Measurements from ENCODE around the gene S100A16.
"Not testable (repeated sequence)": the region's sequence is repeated elsewhere in the genome, so short reads cannot be mapped to it uniquely, and the experiment has no call there.

The S100A16 gene

DNA sequence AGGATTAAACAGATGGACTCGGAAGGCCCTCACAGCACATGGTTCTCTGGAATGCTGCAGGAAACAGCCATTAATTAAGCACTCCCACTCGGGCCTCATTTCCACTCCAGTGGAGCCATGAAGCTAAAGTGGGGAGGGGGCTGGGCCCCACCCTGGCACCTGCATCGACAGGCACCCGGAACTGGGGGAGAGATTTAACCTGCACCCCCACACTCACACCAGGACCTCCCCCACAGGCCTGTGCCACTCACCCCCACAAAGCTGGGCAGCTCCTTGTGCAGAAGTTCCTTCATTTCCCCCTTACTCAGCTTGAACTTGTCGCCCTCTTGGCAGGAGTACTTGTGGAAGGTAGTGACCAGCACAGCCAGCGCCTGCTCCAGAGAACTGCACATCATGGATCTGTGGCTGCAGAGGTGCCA is 49.4 kb downstream of the S100A16 start:
- DNase-seq (ENCODE audit: low spot score): no peak

DNA sequence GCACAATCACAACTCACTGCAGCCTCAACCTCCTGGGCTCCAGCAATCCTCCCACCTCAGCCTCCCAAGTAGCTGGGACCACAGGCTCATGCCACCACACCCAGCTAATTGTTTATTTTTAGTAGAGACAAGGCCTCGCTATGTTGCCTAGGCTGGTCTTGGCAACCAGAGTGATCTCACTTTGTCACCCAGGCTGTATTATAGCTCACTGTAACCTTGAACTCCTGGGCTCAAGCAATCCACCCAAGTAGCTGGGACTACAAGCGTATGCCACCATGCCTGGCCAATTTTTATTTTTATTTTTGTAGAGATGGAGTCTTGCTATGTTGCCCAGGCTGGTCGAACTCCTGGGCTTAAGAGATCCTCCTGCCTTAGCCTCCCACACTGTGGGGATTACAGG is 50.9 kb downstream of the S100A16 start:
- not testable (repeated sequence) for DNase-seq (ENCODE audit: low spot score)

DNA sequence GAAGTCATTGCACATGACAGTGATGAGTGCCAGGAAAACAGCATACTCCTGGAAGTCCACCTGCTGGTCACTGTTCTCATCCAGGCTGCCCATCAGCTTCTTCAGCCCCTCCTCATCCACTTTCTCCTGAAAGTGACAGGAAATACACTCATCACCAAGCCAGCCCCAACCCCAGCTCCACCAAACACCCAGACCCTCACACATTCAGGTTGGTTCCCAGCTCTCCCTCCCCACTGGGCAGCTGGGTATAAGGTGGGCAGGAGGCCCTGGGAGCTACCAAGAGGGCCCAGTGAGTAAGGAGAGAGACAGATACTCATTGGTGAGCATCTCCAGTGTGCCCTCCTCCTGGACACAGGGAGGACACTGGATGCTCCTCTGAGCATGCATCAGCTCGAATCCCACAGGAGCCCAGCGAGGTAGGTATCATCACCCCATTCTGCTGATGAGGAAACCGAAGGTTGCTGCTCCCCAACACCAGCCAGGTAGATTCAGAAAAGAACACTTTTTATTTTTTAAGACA is 51.4 kb downstream of the S100A16 start:
- no peak for DNase-seq (ENCODE audit: low spot score)

DNA sequence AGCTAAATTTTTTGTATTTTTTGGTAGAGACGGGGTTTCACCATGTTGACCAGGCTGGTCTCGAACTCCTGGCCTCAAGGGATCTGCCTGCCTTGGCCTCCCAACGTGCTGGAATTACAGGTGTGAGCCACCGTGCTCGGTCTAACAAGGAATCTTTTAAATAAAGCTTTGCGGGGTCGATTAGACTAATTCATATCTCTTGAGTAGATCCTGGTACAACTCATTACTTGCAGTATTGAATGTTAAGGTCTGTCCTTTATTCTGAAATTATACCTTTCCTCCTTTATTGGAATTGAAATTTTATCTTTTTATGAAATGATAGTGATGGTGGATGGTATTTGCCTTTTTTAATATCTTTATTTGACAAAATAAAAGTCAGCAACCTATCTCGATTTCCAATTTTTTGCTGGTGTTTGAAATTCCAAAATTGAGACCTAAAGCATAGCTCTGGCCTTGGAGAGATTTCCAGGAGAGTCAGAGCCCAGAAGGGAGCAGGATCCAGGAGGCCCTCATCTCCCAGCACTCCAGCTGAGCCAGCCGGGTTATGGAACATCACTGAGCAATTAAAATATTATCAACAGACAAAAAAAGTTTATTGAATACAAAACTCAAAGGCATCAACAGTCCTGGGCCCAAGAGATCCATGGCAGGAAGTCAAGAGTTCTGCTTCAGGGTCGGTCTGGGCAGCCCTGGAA is 52.0 kb downstream of the S100A16 start:
- no peak for DNase-seq (ENCODE audit: low spot score)

DNA sequence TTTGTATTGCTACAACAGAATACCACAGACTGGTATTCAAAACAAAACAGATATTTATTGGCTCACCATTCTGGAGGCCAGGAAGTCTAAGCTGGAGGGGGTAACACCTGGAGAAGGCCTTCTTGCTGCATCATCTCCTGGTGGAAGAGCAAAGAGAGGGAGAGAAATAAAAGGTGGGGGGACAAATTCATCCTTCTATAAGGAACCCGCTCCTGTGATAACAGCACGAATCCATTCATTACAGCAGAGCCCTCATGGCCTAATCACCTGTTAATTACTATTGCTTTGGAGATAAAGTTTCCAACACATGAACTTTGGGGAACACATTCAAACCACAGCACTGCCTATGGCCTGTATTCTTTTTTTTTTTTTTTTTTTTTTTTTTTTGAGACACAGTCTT is 52.7 kb downstream of the S100A16 start:
- DNase-seq (ENCODE audit: low spot score): no peak

DNA sequence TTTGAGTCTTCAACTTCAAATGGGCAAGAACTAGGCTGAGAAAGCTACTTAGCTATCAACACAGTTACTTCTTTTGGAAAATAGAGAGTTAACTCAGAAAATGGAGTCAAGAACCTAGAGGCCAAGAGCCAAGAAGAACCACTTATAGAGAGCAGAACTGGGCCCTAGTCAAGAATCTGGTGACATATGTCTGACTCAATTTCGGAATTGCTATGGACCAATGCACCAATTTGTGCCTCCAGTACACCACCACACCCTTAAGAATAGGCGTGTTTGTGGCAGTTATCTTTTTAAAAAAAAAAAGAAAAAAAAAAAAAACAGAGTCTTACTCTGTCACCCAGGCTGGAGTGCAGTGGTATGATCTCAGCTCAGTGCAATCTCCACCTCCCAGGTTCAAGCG is 55.1 kb downstream of the S100A16 start:
- DNase-seq (ENCODE audit: low spot score): no peak
